Transverse colon (tissue), 4 donors: ENCODE data around the gene KRTCAP2. TPM values are rescaled to one million over a fixed set of nuclear protein-coding genes. Genes with fewer than 3 reads are reported as not detected.
"Not testable (repeated sequence)": the region's sequence is repeated elsewhere in the genome, so short reads cannot be mapped to it uniquely, and the experiment has no call there.

Experiments
- DNase-seq: peaks from one replicate; pipeline ENCODE4 v3.0.0-alpha.2; 2019
- H3K27ac ChIP-seq, 4 donors: fragments of 200-600 bp; sonication (generic); 2 replicates each; pipeline ENCODE4 v1.5.1; 2016 to 2018; ENCODE audit warnings: inconsistent platforms in 4 of 4
- H3K27me3 ChIP-seq: fragments of 200-600 bp; sonication (generic); 2 replicates; pipeline ENCODE4 v1.5.1; 2017; ENCODE audit warnings: inconsistent platforms
- H3K36me3 ChIP-seq, 4 donors: fragments of 200-600 bp; sonication (generic); 2 replicates each; pipeline ENCODE4 v1.5.1; 2017 to 2019; ENCODE audit warnings: inconsistent platforms in 4 of 4
- H3K4me1 ChIP-seq, 4 donors: fragments of 200-600 bp; sonication (generic); 2 replicates each; pipeline ENCODE4 v1.5.1; 2017 to 2020; ENCODE audit warnings: inconsistent platforms in 4 of 4
- H3K4me3 ChIP-seq, 4 donors: fragments of 200-600 bp; sonication (generic); 1 replicate in 1 of 4; 2 replicates in 3 of 4; pipeline versions ENCODE4 v1.5.1 to v1.6.1; 2017 to 2019; ENCODE audit warnings: inconsistent platforms in 4 of 4
- H3K9me3 ChIP-seq, 2 donors: fragments of 200-600 bp; sonication (generic); 2 replicates each; pipeline ENCODE4 v1.5.1; 2017 to 2019; ENCODE audit warnings: inconsistent platforms in 2 of 2
- EP300 ChIP-seq: sonication (generic); formaldehyde crosslinking; IDR thresholded peaks from one replicate; pipeline ENCODE4 v1.6.1; 2017; ENCODE audit warnings: antibody characterized with exemption, low read depth
- POLR2A ChIP-seq: fragments of 450-650 bp; IDR thresholded peaks from one replicate; pipeline ENCODE4 v1.6.1; 2016; ENCODE audit warnings: antibody characterized with exemption, mild to moderate bottlenecking, moderate library complexity
- POLR2AphosphoS5 ChIP-seq, 3 donors: sonication (generic); formaldehyde crosslinking; IDR thresholded peaks; one replicate each; pipeline ENCODE4 v1.6.1; 2016; ENCODE audit warnings: antibody characterized with exemption in 3 of 3
- WGBS, 2 donors: methylation state at CpG; one replicate each; pipeline ENCODE4 v1.1.5; 2018; ENCODE audit warnings: low coverage in 1 of 2; 5-methylcytosine and 5-hydroxymethylcytosine counted together
- in situ Hi-C, 4 donors: fragments of 200-750 bp; cut with MboI; loops; one replicate each; pipeline versions ENCODE4 v1.15.0 to v1.15.1; 2017; ENCODE audit warnings: low sequenced_read_pairs in 3 of 4, low pct_ligation_motif_present in 1 of 4, low pct_unique_long_range_greater_than_20kb in 1 of 4
- intact Hi-C: fragments of 100-400 bp; cut with DNase I; formaldehyde crosslinking; loops from one replicate; pipeline ENCODE4 v1.15.1; 2023; ENCODE audit warnings: low total_unique reads
- total RNA-seq, 4 donors: library from RNA; depleted of rRNA; stranded (reverse); fragments of >200 nt; gene quantifications; one replicate each; pipeline ENCODE4 v1.1.0, GENCODE V29; 2016
- TF ChIP-seq, protein P1 (sequence below), 5 experiments: fragments of 200-600 bp in 3 of 5; fragments of 450-650 bp in 2 of 5; sonication (generic) in 3 of 5; IDR thresholded peaks; 1 replicate in 2 of 5; 2 replicates in 3 of 5; pipeline ENCODE4 v1.5.1; 2016 to 2017; ENCODE audit warnings: antibody characterized with exemption in 5 of 5, inconsistent platforms in 3 of 5, mild to moderate bottlenecking in 2 of 5, moderate library complexity in 1 of 5

Gene KRTCAP2
- total RNA-seq, 4 donors from 2014 or later: 106 to 240 (median 131) TPM

DNA sequence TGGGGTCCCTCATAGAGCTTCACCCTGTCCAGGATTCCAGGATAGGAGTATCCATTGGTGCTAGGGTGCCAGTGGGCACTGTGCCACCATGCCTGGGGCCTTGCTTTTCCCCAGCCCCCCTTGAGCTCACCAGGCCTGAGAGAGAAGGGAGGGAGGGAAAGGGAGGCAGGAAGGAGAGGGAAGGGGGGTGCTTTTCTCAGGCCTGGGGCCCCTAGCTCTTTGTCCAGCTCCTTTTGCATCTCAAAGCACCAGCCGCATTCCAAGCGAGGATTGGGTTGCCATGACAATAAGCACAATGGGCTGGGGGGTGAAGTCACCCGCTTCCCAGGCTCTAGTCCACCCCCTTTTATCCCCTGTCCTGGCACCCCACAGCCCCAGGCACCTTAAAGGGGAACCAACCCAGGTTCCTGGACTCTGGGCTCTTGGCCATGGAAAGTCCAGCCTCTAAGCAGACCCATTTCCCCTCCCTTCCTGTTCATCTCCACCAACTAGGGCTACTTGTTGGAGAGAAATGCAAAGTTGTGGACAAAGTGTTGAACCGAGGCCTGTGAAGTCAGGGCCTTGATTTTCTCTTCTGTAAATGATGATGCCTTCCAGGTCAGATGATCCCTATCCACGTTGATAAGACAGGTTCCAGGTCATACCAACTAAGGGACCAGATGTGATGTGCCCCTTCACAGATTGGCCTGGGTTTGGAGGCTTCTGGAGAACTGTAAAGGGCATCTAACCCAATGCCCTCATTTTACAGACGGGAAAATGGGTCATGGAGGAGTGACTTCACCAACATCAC is 23.2 kb upstream of the KRTCAP2 start:
- Histone ChIP-seq H3K4me3 (no peak overlapping the region), H3K27me3 (no peaks in the 10 kb centered on the region), H3K4me1 (peaks cover 10 to 37% (median 32%) of the 10 kb centered on the region in 4 donors), H3K36me3 (no peaks in the 10 kb centered on the region), H3K9me3 (no peaks in the 10 kb centered on the region), H3K27ac (peak overlapping the region in 3 of 4 donors; percentile 9 to 95 (median 92))
- intact Hi-C loops (loop anchor here (5.0 kb wide), 1 partner anchor 131 kb away; no protein-coding TSS in a partner anchor), in situ Hi-C loops (no loop called here)
- no peak for DNase-seq
- TF ChIP-seq, protein P1, sequence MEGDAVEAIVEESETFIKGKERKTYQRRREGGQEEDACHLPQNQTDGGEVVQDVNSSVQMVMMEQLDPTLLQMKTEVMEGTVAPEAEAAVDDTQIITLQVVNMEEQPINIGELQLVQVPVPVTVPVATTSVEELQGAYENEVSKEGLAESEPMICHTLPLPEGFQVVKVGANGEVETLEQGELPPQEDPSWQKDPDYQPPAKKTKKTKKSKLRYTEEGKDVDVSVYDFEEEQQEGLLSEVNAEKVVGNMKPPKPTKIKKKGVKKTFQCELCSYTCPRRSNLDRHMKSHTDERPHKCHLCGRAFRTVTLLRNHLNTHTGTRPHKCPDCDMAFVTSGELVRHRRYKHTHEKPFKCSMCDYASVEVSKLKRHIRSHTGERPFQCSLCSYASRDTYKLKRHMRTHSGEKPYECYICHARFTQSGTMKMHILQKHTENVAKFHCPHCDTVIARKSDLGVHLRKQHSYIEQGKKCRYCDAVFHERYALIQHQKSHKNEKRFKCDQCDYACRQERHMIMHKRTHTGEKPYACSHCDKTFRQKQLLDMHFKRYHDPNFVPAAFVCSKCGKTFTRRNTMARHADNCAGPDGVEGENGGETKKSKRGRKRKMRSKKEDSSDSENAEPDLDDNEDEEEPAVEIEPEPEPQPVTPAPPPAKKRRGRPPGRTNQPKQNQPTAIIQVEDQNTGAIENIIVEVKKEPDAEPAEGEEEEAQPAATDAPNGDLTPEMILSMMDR (IDR thresholded peaks at IDR 0.05): no peak
- TF ChIP-seq EP300 (no peak), POLR2AphosphoS5 (IDR thresholded peaks at IDR 0.05) (no peak), POLR2A (no peak)
- 74% methylated on average over 6 of the region's 6 CpGs; no CpG with 5 or more reads in 1 of the 2 donors for WGBS, 2 donors

DNA sequence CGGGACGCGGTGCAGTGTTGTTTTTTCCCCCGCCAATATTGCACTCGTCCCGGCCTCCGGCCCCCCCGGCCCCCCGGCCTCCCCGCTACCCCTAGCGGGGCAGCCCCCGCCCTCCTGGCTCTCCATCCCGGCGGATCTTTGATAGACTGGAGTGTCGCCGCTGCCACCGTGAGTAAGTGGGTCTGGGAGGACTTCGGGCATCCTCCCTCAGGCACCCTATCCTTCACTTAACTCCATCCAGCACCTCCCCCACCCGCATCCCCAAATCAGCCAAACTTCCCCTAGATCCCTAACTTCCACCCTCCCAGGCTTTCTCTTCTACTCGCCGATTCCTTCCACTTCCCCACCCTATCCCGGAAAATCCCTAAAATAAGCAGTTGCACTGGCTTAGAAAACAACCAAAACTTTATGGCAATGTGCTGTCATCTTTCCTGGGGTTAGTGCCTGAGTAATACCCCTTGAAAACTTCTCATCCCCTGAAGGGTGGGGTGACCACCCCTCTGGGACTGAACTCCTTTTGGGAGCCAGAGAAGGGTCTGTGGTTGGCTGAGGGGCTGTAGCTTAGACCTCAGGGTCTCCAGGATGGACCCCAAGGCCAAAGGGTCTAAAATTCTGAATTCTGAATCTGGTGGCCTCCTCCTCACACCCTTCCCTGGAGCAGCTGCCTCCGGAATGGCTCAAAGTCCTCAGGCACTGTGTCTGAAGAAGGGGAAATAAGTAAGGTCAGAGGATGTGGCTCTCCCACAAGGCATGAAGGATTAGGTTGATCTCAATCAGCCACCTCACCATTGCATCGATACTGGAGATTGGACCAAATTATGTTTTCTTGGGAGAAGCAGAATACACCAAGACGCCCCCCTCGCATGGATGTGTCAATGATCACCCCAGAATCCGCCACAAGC is 22.3 kb upstream of the KRTCAP2 start:
- Histone ChIP-seq H3K36me3 (no peaks in the 10 kb centered on the region), H3K4me1 (peaks cover 10 to 37% (median 32%) of the 10 kb centered on the region in 4 donors), H3K27me3 (no peaks in the 10 kb centered on the region), H3K27ac (peak overlapping the region; percentile 92 to 98 (median 95)), H3K9me3 (no peaks in the 10 kb centered on the region), H3K4me3 (peak overlapping the region; percentile 32 to 58 (median 42))
- in situ Hi-C loops (no loop called here), intact Hi-C loops (loop anchor here (5.0 kb wide), 1 partner anchor 132 kb away; no protein-coding TSS in a partner anchor)
- 22 to 43% methylated on average over 6 to 27 of the region's 27 CpGs for WGBS, 2 donors
- DNase-seq: no peak
- TF ChIP-seq EP300 (no peak), POLR2A (no peak), POLR2AphosphoS5 (IDR thresholded peaks at IDR 0.05) (no peak)
- TF ChIP-seq, protein P1 (IDR thresholded peaks at IDR 0.05): no peak

DNA sequence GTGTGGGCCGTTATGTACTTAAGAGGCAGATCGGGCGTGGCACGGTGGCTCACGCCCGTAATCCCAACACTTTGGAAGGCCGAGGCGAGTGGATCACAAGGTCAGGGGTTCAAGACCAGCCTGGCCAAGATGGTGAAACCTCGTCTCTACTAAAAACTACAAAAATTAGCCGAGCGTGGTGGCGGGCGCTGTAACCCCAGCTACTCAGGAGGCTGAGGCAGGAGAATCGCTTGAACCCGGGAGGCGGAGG is 20.8 kb upstream of the KRTCAP2 start:
- in situ Hi-C loops: not testable (repeated sequence)

DNA sequence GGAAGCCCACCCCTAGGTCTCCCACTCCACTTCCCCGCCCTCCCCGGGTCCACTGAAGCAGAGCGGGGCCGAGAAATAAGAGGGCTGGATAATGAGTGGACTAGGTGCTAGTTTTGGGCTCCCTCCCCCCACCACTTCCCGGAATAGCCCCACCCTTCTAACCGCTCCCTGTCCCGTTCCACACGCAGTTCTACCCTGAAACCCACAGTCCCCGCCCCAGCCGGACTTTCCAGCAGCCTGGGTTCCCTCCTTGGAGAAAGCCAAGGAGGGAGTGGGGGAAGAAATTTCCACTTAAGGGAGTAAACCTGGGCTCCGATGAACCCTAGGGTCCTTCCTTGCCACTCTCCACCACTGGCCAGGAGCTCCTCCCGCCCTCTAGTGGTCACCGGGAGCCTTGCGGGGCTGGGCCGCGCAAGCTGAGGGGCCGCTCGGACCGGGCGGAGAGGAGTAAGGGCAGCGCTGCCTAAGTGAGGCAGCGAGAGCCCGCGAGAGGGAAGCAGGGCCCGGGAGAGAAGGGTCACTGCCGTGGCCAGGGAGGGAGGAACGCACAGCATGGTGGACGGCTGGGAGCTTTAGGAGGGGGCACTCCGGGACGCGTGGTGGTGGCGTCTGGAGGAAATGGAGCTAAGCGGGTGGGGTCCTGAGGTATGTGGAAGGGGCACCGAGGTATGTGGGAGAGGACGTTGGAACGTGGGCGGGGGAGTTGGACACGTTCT is 20.3 kb upstream of the KRTCAP2 start:
- Histone ChIP-seq H3K36me3 (no peaks in the 10 kb centered on the region), H3K4me1 (peaks cover 10 to 37% (median 32%) of the 10 kb centered on the region in 4 donors), H3K4me3 (peak overlapping the region; percentile 7 to 58 (median 40)), H3K27me3 (no peaks in the 10 kb centered on the region), H3K9me3 (no peaks in the 10 kb centered on the region), H3K27ac (peak overlapping the region; percentile 92 to 98 (median 95))
- intact Hi-C loops: no loop called here
- 0% methylated on average over 19 to 38 of the region's 38 CpGs for WGBS, 2 donors
- TF ChIP-seq, protein P1 (IDR thresholded peaks at IDR 0.05): peak; percentile 96 to 99 (median 98)
- peak; percentile 42 for TF ChIP-seq EP300
- peak; percentile 53 for TF ChIP-seq POLR2A
- TF ChIP-seq POLR2AphosphoS5 (IDR thresholded peaks at IDR 0.05): peak; percentile 25 to 61 (median 53)
- peak; percentile 93 for DNase-seq
- in situ Hi-C loops: no loop called here

More for the DNA sequence above, 20.8 kb upstream of the KRTCAP2 start:
- H3K27me3 ChIP-seq, H3K36me3 ChIP-seq, DNase-seq, H3K9me3 ChIP-seq, intact Hi-C loops: not testable (repeated sequence)
- Histone ChIP-seq H3K4me1 (peaks cover 10 to 37% (median 32%) of the 10 kb centered on the region in 4 donors), H3K4me3 (peak overlapping the region; percentile 7 to 58 (median 40)), H3K27ac (peak overlapping the region; percentile 92 to 98 (median 95))
- WGBS, 2 donors: 2% methylated on average over 16 of the region's 16 CpGs; no CpG with 5 or more reads in 1 of the 2 donors
